ENCODE results near the gene LRRC27.
"Not testable (repeated sequence)": the region's sequence is repeated elsewhere in the genome, so short reads cannot be mapped to it uniquely, and the experiment has no call there.

Gene LRRC27

DNA sequence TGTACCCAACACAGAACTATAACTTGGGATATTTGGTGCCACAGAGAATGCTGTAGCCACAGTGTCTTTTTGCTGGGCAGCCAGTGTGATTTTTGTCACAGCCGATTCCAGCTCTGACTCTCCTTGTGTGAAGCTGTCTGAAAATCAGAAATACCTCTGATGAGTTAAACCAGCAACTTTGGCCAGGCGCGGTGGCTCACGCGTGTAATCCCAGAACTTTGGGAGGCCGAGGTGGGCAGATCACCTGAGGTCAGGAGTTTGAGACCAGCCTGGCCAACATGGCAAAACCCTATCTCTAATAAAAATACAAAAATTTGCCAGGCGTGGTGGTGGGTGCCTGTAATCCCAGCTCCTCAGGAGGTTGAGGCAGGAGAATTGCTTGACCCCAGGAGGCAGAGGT, 5.9 kb downstream of the LRRC27 start:
- H3K4me3 ChIP-seq (ENCODE audit: low read depth in 1 of 2, low read length in 2 of 2), result peak overlapping the region in 1 of 2 donors; percentile 72
- not testable (repeated sequence) for H3K36me3 ChIP-seq (ENCODE audit: control insufficient read depth in 1 of 2, insufficient read depth in 2 of 2, low read length in 2 of 2); H3K9me3 ChIP-seq (ENCODE audit: control insufficient read depth in 1 of 2, low read length in 2 of 2); H3K9ac ChIP-seq (ENCODE audit: low read depth in 1 of 2, low read length in 2 of 2); H3K27me3 ChIP-seq (ENCODE audit: control insufficient read depth in 1 of 2, insufficient read depth in 2 of 2, low read length in 2 of 2); H3K27ac ChIP-seq (ENCODE audit: low read depth, low read length)
- peaks cover 9 to 12% of the 10 kb centered on the region in 2 donors for H3K4me1 ChIP-seq (ENCODE audit: control insufficient read depth in 1 of 2, insufficient read depth in 2 of 2, low read length in 2 of 2)

DNA sequence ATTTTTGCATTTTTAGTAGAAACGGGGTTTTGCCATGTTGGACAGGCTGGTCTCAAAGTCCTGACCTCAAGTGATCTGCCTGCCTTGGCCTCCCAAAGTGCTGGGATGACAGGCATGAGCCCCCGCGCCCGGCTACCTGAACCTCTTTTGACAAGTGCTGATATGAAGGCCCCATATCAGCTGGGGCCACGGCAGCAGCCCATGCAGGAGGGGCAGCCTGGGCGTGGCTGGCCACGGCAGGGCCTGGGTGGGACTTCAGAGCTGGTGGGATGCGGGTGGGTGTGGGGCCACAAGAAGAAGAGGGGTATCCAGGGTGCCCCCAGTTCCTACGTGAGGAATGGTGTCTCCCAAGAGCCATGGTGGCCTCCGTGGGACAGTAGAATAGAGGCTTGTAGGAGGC, 6.9 kb downstream of the LRRC27 start:
- no peaks in the 10 kb centered on the region for H3K9me3 ChIP-seq (ENCODE audit: control insufficient read depth in 1 of 2, low read length in 2 of 2)
- H3K9ac ChIP-seq (ENCODE audit: low read depth in 1 of 2, low read length in 2 of 2), result no peak overlapping the region
- peaks cover 9 to 10% of the 10 kb centered on the region in 2 donors for H3K4me1 ChIP-seq (ENCODE audit: control insufficient read depth in 1 of 2, insufficient read depth in 2 of 2, low read length in 2 of 2)
- H3K27me3 ChIP-seq (ENCODE audit: control insufficient read depth in 1 of 2, insufficient read depth in 2 of 2, low read length in 2 of 2), result no peaks in the 10 kb centered on the region
- peaks cover 0 to 7% of the 10 kb centered on the region in 2 donors for H3K36me3 ChIP-seq (ENCODE audit: control insufficient read depth in 1 of 2, insufficient read depth in 2 of 2, low read length in 2 of 2)
- no peak overlapping the region for H3K27ac ChIP-seq (ENCODE audit: low read depth, low read length)
- no peak overlapping the region for H3K4me3 ChIP-seq (ENCODE audit: low read depth in 1 of 2, low read length in 2 of 2)

DNA sequence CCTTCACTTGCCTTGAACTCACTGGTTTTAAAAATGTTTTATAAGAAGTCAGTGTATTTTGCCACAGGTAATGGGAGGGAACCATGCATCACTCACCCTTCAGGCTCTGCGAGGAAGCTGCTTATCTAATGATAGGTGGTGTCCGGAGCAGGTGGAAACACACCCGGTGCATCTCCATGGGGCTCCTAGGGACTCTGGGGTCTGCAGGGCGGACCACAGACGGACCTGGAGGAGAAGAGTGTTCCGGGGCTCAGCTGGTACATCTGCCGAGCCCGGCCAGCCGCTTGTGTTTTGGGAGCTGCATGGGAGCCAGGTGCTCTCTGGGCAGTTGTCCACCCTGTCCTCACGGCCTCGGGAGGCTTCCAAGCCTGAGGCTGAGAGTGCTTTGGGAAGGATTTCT, 7.3 kb downstream of the LRRC27 start:
- Histone ChIP-seq H3K9ac (ENCODE audit: low read depth in 1 of 2, low read length in 2 of 2) (no peak overlapping the region), H3K4me3 (ENCODE audit: low read depth in 1 of 2, low read length in 2 of 2) (no peak overlapping the region), H3K36me3 (ENCODE audit: control insufficient read depth in 1 of 2, insufficient read depth in 2 of 2, low read length in 2 of 2) (peaks cover 0 to 8% of the 10 kb centered on the region in 2 donors), H3K9me3 (ENCODE audit: control insufficient read depth in 1 of 2, low read length in 2 of 2) (no peaks in the 10 kb centered on the region), H3K27me3 (ENCODE audit: control insufficient read depth in 1 of 2, insufficient read depth in 2 of 2, low read length in 2 of 2) (no peaks in the 10 kb centered on the region), H3K4me1 (ENCODE audit: control insufficient read depth in 1 of 2, insufficient read depth in 2 of 2, low read length in 2 of 2) (peaks cover 9 to 10% of the 10 kb centered on the region in 2 donors), H3K27ac (ENCODE audit: low read depth, low read length) (no peak overlapping the region)

GRCh38 chr10:132341017-132341416, 9.0 kb downstream of the LRRC27 start:
- no peak overlapping the region for H3K4me3 ChIP-seq (ENCODE audit: low read depth in 1 of 2, low read length in 2 of 2)
- no peak overlapping the region for H3K27ac ChIP-seq (ENCODE audit: low read depth, low read length)
- H3K9ac ChIP-seq (ENCODE audit: low read depth in 1 of 2, low read length in 2 of 2), result no peak overlapping the region
- peaks cover 3 to 20% of the 10 kb centered on the region in 2 donors for H3K36me3 ChIP-seq (ENCODE audit: control insufficient read depth in 1 of 2, insufficient read depth in 2 of 2, low read length in 2 of 2)
- peaks cover 6 to 8% of the 10 kb centered on the region in 2 donors for H3K4me1 ChIP-seq (ENCODE audit: control insufficient read depth in 1 of 2, insufficient read depth in 2 of 2, low read length in 2 of 2)
- H3K27me3 ChIP-seq (ENCODE audit: control insufficient read depth in 1 of 2, insufficient read depth in 2 of 2, low read length in 2 of 2), result no peaks in the 10 kb centered on the region
- no peaks in the 10 kb centered on the region for H3K9me3 ChIP-seq (ENCODE audit: control insufficient read depth in 1 of 2, low read length in 2 of 2)

DNA sequence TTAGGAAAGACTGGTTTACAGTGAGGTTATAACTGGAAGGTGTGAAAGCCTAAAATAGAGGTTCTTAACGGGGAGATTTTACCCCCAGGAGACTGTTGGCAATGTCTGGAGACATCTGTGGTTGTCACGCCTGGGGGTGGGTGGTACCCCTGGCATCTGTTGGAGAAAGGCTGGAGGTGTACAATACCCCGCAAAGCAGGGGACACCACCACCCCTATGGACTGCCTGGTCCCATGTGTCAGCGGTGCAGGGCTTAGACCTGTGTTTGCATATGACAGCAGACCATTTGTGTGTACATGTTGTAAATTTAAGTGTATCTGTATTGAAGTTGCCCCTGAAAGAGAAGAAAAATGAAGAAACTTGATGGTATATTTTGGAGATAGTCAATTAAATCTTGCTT, 9.8 kb downstream of the LRRC27 start:
- Histone ChIP-seq H3K9me3 (ENCODE audit: control insufficient read depth in 1 of 2, low read length in 2 of 2) (no peaks in the 10 kb centered on the region), H3K36me3 (ENCODE audit: control insufficient read depth in 1 of 2, insufficient read depth in 2 of 2, low read length in 2 of 2) (peaks cover 3 to 20% of the 10 kb centered on the region in 2 donors), H3K27ac (ENCODE audit: low read depth, low read length) (no peak overlapping the region), H3K4me1 (ENCODE audit: control insufficient read depth in 1 of 2, insufficient read depth in 2 of 2, low read length in 2 of 2) (peaks cover 0 to under 1% of the 10 kb centered on the region in 2 donors), H3K9ac (ENCODE audit: low read depth in 1 of 2, low read length in 2 of 2) (no peak overlapping the region), H3K27me3 (ENCODE audit: control insufficient read depth in 1 of 2, insufficient read depth in 2 of 2, low read length in 2 of 2) (no peaks in the 10 kb centered on the region), H3K4me3 (ENCODE audit: low read depth in 1 of 2, low read length in 2 of 2) (no peak overlapping the region)

- Histone ChIP-seq H3K4me3 (ENCODE audit: low read depth in 1 of 2, low read length in 2 of 2) (no peak overlapping the region), H3K27me3 (ENCODE audit: control insufficient read depth in 1 of 2, insufficient read depth in 2 of 2, low read length in 2 of 2) (no peaks in the 10 kb centered on the region), H3K36me3 (ENCODE audit: control insufficient read depth in 1 of 2, insufficient read depth in 2 of 2, low read length in 2 of 2) (peaks cover 3 to 20% of the 10 kb centered on the region in 2 donors), H3K27ac (ENCODE audit: low read depth, low read length) (no peak overlapping the region), H3K9me3 (ENCODE audit: control insufficient read depth in 1 of 2, low read length in 2 of 2) (no peaks in the 10 kb centered on the region), H3K4me1 (ENCODE audit: control insufficient read depth in 1 of 2, insufficient read depth in 2 of 2, low read length in 2 of 2) (no peaks in the 10 kb centered on the region), H3K9ac (ENCODE audit: low read depth in 1 of 2, low read length in 2 of 2) (no peak overlapping the region)
These were observed 10.6 kb downstream of the LRRC27 start for GRCh38 chr10:132342553-132342952.

GRCh38 chr10:132344386-132344785, 12.4 kb downstream of the LRRC27 start:
- no peak overlapping the region for H3K27ac ChIP-seq (ENCODE audit: low read depth, low read length)
- no peaks in the 10 kb centered on the region for H3K4me1 ChIP-seq (ENCODE audit: control insufficient read depth in 1 of 2, insufficient read depth in 2 of 2, low read length in 2 of 2)
- peaks cover 6 to 30% of the 10 kb centered on the region in 2 donors for H3K36me3 ChIP-seq (ENCODE audit: control insufficient read depth in 1 of 2, insufficient read depth in 2 of 2, low read length in 2 of 2)
- no peak overlapping the region for H3K9ac ChIP-seq (ENCODE audit: low read depth in 1 of 2, low read length in 2 of 2)
- H3K27me3 ChIP-seq (ENCODE audit: control insufficient read depth in 1 of 2, insufficient read depth in 2 of 2, low read length in 2 of 2), result no peaks in the 10 kb centered on the region
- no peak overlapping the region for H3K4me3 ChIP-seq (ENCODE audit: low read depth in 1 of 2, low read length in 2 of 2)
- H3K9me3 ChIP-seq (ENCODE audit: control insufficient read depth in 1 of 2, low read length in 2 of 2), result no peaks in the 10 kb centered on the region

GRCh38 chr10:132345345-132345744, 13.4 kb downstream of the LRRC27 start:
- H3K4me3 ChIP-seq (ENCODE audit: low read depth in 1 of 2, low read length in 2 of 2), result no peak overlapping the region
- no peaks in the 10 kb centered on the region for H3K9me3 ChIP-seq (ENCODE audit: control insufficient read depth in 1 of 2, low read length in 2 of 2)
- no peaks in the 10 kb centered on the region for H3K27me3 ChIP-seq (ENCODE audit: control insufficient read depth in 1 of 2, insufficient read depth in 2 of 2, low read length in 2 of 2)
- H3K4me1 ChIP-seq (ENCODE audit: control insufficient read depth in 1 of 2, insufficient read depth in 2 of 2, low read length in 2 of 2), result no peaks in the 10 kb centered on the region
- no peak overlapping the region for H3K9ac ChIP-seq (ENCODE audit: low read depth in 1 of 2, low read length in 2 of 2)
- H3K36me3 ChIP-seq (ENCODE audit: control insufficient read depth in 1 of 2, insufficient read depth in 2 of 2, low read length in 2 of 2), result peaks cover 6 to 30% of the 10 kb centered on the region in 2 donors
- no peak overlapping the region for H3K27ac ChIP-seq (ENCODE audit: low read depth, low read length)

DNA sequence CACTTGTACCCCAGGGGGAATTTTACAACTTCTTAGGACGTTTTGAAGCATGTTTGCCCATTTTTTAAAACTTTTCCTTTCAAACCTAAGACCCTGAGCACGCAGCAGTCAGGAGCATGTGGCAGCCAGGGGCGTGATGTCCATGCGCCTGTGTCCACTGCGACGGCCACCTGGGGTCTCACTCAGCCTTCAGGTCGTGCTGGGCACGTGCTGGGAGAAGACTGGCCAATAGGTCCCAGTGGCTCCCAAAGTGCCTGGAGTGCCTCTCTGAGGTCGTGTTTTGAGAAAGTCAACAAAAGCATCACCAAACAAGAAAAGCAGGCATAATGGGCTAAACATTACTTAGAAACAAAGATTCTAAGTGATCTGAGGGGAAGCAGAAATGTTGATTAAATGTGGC, 14.8 kb downstream of the LRRC27 start:
- Histone ChIP-seq H3K27ac (ENCODE audit: low read depth, low read length) (no peak overlapping the region), H3K36me3 (ENCODE audit: control insufficient read depth in 1 of 2, insufficient read depth in 2 of 2, low read length in 2 of 2) (peaks cover 6 to 30% of the 10 kb centered on the region in 2 donors), H3K9ac (ENCODE audit: low read depth in 1 of 2, low read length in 2 of 2) (no peak overlapping the region), H3K4me3 (ENCODE audit: low read depth in 1 of 2, low read length in 2 of 2) (no peak overlapping the region), H3K9me3 (ENCODE audit: control insufficient read depth in 1 of 2, low read length in 2 of 2) (no peaks in the 10 kb centered on the region), H3K27me3 (ENCODE audit: control insufficient read depth in 1 of 2, insufficient read depth in 2 of 2, low read length in 2 of 2) (no peaks in the 10 kb centered on the region), H3K4me1 (ENCODE audit: control insufficient read depth in 1 of 2, insufficient read depth in 2 of 2, low read length in 2 of 2) (no peaks in the 10 kb centered on the region)

GRCh38 chr10:132347211-132347930, 15.4 kb downstream of the LRRC27 start:
- Histone ChIP-seq H3K36me3 (ENCODE audit: control insufficient read depth in 1 of 2, insufficient read depth in 2 of 2, low read length in 2 of 2) (peaks cover 6 to 27% of the 10 kb centered on the region in 2 donors), H3K9ac (ENCODE audit: low read depth in 1 of 2, low read length in 2 of 2) (no peak overlapping the region), H3K4me1 (ENCODE audit: control insufficient read depth in 1 of 2, insufficient read depth in 2 of 2, low read length in 2 of 2) (no peaks in the 10 kb centered on the region), H3K9me3 (ENCODE audit: control insufficient read depth in 1 of 2, low read length in 2 of 2) (no peaks in the 10 kb centered on the region), H3K27me3 (ENCODE audit: control insufficient read depth in 1 of 2, insufficient read depth in 2 of 2, low read length in 2 of 2) (no peaks in the 10 kb centered on the region), H3K27ac (ENCODE audit: low read depth, low read length) (no peak overlapping the region), H3K4me3 (ENCODE audit: low read depth in 1 of 2, low read length in 2 of 2) (no peak overlapping the region)

Data from duodenal mucosa (tissue), 2 donors.